Right ventricle myocardium superior (tissue), 1 donor: Measurements from ENCODE around the gene ASRGL1. TPM values are rescaled to one million over a fixed set of nuclear protein-coding genes. Genes with fewer than 3 reads are reported as not detected.

Experiments used
- ATAC-seq: fragments of 200-7000 bp; cut with Tn5 transposase; one replicate; pipeline ENCODE4 v1.9.1; 2020; ENCODE audit warnings: mild to moderate bottlenecking; ENCODE audit not compliant: poor library complexity
- DNase-seq: peaks from one replicate; pipeline ENCODE4 v3.0.0-alpha.2; 2020
- intact Hi-C: fragments of 100-400 bp; cut with DNase I; formaldehyde crosslinking; loops from one replicate; pipeline ENCODE4 v1.11.2; 2022
- total RNA-seq: library from RNA; stranded (reverse); fragmentation: NEBNext Ultra II Directional; extraction: Animal tissue kit (Norgen Biotek cat#: 25700); gene quantifications from one replicate; pipeline ENCODE4 v1.2.1, GENCODE V29; 2021
- donor health status: DM: no; HTN: yes; CAD: no; lungs with severe emphysema.

The ASRGL1 gene
- total RNA-seq, 1 donor from 2014 or later: 4.1 TPM

DNA sequence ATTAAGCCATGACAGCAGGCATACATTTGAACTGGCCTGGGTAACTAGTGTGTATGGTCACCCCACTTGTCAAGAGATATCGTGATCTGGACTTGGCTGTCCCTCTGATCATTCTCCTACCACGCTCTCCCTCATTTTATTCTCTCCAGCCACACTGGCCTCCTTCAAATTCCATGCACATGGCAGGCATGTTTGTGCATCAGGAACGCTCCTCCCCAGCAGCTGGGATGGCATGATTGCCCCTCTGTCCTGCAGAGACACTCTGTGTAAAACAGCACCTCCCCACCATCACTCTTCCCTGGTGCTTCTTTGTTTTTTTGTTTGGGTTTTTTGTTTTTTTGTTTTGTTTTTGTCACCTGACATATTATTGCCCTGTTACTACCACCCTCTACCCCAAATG lies 50.1 kb downstream of the ASRGL1 start:
- no peak for ATAC-seq
- intact Hi-C loops: no loop called here
- no peak for DNase-seq

DNA sequence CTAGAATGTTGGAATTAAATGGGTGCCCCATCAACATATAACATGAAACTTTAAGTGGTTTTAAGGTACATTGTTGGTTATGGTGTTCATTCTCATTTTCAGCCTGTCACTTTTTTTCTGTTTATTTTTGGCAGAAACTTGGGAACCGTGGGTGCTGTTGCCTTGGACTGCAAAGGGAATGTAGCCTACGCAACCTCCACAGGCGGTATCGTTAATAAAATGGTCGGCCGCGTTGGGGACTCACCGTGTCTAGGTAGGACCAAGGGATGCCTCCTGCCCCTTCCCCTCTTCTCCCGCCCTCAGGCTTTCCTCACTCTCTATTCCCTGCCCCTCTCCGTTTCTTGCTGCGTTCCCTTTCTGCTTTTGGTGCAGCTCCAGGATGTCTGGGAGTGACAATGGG lies 51.8 kb downstream of the ASRGL1 start:
- ATAC-seq: no peak
- no peak for DNase-seq
- intact Hi-C loops: no loop called here

DNA sequence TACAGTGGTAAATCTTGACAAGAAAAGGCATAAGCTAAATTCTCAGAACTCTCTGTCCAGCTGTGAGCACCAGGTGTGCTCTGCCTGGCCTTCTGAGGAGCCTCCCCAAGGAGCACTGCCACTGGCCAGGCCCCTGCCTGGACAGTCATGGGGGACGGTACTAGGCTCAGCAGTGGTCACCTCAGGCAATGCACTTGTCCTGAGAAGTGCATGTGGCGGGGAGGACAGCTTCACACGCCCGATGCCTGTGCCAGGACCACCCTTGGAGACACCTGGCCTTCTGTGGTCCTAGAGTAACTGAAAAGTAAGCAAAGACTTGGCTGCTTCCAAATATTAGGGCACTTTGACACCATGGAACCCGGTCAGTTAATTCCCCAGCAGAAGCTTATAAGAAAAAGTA lies 53.0 kb downstream of the ASRGL1 start:
- ATAC-seq (no peak), DNase-seq (no peak)
- intact Hi-C loops: loop anchor here (10.0 kb wide), 2 partner anchors 305 to 475 kb away; no protein-coding TSS in a partner anchor

DNA sequence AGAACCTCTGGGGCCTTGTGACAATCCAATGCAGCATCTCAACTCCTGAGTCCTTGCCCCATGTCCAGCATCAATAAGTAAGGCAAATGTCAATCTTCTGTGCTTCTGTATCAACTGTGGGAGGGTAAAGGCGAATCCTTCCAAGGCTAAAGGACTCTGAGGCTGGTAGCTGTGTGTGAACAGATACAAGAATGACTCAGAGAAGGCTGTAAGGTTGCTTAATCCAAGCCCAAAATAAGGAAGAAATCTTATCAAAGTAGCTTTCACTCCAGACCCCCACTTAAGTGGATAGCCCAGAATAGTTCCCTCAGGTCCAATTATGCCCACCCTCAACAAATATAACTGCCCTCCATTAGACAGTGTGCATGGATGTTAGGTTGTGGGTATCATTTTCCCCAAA lies 53.5 kb downstream of the ASRGL1 start:
- DNase-seq (no peak), ATAC-seq (no peak)
- intact Hi-C loops: loop anchor here (10.0 kb wide), 2 partner anchors 304 to 474 kb away; no protein-coding TSS in a partner anchor

DNA sequence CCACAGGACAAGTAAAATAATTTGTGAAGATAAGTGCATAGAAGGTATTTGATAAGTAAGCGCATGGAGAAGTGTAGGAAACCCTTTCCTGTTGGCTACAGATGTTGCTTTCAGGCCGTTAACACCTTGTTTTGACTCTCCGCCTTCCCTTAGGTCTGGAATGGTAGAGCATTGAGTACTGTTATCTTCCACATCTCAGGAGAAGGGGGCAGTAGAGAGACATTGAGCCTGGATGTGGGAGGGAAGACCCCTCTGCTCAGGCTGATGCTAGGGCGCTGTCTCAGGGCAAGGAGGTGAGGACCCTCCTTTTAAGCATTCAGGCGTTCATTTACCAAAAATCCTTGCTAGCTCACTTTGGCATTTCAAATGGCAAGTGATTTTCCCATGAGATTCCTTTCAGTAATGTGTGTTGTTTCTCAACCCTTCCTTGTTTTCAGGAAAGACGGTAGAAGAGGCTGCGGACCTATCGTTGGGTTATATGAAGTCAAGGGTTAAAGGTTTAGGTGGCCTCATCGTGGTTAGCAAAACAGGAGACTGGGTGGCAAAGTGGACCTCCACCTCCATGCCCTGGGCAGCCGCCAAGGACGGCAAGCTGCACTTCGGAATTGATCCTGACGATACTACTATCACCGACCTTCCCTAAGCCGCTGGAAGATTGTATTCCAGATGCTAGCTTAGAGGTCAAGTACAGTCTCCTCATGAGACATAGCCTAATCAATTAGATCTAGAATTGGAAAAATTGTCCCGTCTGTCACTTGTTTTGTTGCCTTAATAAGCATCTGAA lies 54.6 kb downstream of the ASRGL1 start:
- ATAC-seq (no peak), DNase-seq (no peak)
- intact Hi-C loops: loop anchor here (10.0 kb wide), 2 partner anchors 303 to 473 kb away; no protein-coding TSS in a partner anchor

DNA sequence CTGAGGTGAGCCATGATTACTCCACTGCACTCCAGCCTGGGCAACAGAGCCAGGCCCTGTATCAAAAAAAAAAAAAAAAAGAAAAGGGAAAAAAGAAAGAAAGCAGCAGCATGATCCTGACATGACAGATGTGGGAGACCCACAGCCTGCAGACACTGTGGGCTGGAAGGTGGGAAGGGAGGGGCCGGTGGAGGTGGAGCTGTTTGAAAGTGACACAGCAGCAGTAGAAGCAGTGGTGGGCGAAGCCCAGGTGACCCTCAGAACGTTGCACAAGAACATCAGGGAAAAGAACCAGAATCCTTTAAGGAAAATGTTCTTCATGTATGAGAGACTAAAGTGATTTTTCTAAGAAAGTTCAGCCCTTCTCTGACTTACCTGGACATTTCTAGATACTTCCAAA lies 55.3 kb downstream of the ASRGL1 start:
- ATAC-seq: no peak
- intact Hi-C loops: loop anchor here (10.0 kb wide), 2 partner anchors 302 to 472 kb away; no protein-coding TSS in a partner anchor

DNA sequence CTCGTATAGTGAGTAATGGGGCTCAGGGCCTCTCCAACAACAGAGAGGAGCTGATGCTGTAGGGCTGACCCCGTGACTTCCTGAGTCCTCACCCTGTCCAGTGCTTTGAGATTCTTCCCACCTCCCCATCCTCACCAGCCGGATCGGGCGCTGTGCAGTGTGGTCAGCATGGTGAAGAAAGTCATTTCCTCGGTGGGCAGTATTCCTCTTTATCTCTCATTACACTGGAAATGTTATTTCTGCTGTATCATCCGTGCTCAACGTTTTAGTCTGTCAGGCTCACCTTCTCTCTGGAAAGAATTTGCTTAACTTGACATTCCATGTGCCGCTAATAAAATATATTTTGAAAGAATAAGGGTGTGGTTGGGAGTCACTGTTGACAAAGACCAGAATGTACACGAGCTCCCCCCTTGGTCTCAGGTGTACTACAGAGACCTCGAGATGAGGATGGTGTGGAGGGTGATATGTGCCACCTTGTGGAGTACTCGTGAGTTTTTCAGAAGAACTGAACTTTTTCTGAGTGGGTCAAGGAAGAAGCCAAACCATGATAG lies 55.9 kb downstream of the ASRGL1 start:
- DNase-seq (no peak), ATAC-seq (no peak)
- intact Hi-C loops: loop anchor here (10.0 kb wide), 2 partner anchors 302 to 472 kb away; no protein-coding TSS in a partner anchor

More for the DNA sequence above, 55.3 kb downstream of the ASRGL1 start:
- DNase-seq: no peak

DNA sequence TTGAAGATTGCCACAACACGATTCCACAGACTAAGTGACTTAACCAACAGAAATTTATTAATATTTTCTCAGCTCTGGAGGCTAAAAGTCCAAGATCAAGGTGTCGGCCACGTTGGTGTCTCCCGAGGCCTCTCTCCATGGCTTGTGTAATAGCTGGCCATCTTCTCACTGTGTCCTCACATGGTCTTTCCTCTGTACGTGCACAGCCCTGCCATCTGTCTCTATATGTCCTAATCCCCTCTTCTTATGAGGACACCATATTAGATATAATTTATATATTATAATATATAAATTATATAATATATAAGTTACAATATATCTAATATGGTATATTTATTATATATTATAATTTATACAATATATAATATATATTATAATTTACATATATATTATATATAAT lies 56.5 kb downstream of the ASRGL1 start:
- DNase-seq (no peak), ATAC-seq (no peak)
- intact Hi-C loops: loop anchor here (10.0 kb wide), 2 partner anchors 301 to 471 kb away; no protein-coding TSS in a partner anchor

DNA sequence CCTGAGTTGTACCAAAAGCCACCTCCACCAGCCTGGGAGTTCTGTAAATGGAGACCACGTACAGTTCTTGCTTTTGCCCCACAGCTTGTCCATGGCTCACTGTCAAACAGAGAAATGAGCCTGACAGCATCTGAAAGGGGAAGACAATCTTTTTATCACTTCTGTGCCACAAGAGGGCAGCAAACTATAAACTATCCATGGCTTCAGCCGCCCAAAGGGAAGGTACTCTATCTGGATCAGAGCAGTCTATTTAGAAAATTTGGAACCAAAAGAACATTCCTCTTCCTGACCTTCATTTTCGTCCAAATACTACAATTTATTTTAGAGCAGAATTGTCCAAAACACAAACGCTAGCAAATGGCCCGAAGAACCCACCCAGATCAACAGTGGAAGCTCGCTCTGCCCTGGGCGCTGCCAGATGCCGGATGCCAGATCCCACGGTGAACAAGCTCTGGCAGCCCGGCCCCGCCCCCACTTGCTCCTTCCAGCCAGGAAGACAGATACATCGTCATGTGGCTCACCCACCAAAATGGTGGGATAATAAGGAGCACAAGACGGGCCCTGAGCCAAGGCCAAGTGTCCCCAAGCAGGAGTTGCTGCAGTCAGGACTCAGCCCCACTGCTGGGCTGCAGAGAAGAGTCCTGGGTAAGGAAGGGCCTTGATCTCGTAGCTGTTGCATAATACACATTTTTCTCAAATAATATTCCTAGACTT lies 57.7 kb downstream of the ASRGL1 start:
- ATAC-seq: peak; percentile 90
- peak; percentile 90 for DNase-seq
- intact Hi-C loops: loop anchor here (5.0 to 10.0 kb wide), 3 partner anchors 152 to 470 kb away; partner anchors contain the start of gene AHNAK

DNA sequence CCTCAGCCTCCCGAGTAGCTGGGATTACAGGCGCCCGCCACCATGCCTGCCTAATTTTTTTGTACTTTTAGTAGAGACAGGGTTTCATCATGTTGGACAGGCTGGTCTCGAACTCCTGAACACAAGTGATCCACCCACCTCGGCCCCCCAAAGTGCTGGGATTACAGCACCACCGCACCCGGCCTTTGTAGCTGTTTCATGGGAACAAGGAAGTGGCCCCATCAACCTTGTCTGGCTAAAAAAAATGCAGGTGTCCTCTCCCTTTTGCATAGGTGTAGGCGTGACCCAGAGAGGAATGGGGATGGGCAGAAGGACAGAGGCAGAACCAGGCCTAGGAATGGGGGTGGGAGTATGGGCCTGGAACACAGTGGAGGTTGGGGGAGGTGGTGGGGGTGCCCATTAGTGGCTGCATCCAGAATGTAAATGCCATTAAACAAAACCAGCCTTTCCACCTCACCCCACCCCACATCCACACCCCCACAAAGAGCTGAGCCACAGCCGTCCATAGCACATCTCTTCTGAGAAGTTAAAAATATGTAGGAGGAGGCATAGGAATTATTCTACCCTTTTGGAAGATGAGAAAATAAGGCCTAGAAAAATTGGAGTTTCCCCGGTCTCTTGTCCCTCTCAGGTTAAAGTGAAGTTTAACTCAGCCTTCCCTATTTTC lies 58.8 kb downstream of the ASRGL1 start:
- intact Hi-C loops: loop anchor here (5.0 to 10.0 kb wide), 3 partner anchors 151 to 469 kb away; partner anchors contain the start of gene AHNAK
- no peak for DNase-seq
- no peak for ATAC-seq

DNA sequence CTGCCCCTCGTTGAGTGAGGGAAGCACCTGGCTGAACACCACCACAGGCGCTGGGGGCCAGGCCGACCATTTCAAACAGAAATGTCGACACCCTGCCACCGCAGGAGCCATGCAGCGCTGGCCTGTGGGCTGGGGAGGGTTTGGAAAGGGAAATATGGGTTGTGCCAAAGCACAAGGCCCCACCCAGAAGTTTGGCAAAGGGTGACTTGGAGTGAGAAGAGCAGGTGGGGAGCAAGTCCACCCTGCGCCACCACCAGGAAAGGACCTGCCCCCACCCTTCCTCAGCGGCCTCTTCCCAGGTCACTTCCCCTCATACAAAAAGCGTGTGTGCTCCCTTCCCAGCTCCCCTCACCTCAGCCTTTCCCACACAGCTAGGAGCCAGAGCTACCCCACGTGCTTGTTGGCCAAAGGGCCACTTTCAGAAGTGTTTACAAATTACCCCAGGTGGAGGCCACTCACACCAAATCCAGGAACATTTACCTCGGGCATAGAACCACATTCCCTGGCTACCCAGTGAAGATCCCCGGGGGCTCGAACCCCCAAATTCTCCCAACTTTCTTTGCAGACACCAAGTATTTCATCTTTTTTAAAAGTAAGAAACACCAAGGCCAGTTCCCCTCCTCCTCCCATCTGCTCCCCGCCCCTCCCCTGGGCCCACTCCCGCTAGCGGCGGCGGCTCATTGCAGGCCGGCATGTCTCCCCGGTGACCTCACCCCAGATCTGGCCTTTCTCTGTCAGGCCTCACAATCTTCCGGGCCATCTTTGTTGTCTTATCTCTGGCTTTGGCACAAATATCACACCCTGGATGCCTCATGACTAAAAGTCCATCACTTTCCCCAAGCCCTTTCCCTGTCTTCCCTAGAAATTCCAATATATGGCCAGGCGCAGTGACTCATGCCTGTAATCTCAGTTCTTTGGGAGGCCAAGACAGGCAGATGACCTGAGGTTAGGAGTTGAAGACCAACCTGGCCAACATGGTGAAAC lies 61.1 kb downstream of the ASRGL1 start:
- peak; percentile 26 for ATAC-seq
- intact Hi-C loops: loop anchor here (5.0 to 10.0 kb wide), 3 partner anchors 149 to 466 kb away; partner anchors contain the start of gene AHNAK
- peak; percentile 70 for DNase-seq

DNA sequence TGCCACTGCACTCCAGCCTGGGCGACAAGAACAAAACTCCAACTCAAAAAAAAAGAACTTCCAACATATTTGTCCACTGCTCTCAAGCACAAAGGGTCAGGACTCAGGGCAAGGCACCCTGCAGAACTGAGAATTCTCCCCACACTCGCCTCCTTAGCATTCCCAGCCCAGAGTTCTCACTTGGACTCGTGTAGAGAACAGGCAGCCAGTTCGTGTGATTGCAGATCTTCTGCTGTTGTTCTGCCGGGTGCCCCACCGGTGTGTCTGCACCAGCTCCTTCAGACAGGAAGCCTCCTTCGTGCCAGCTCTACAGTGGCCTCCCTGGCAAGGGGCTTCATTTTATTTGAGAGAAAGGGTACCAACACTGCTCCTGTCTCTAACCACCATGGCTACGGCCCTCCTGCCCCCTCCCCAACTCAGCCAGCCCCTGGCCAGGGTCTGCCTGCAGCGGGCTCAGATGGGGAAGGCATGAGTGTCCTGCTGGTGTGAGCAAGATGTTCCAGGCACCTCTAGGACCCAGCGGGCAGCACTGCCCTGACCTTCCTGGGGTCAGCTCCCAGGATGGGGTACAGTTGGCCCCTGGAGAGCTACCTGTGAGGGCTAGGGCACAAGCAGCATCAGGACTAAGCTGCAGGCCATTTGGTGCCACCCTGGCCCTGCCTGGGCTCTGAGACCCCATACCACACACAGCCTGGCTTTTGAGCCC lies 62.1 kb downstream of the ASRGL1 start:
- DNase-seq (no peak), ATAC-seq (no peak)
- intact Hi-C loops: loop anchor here (5.0 to 10.0 kb wide), 3 partner anchors 148 to 465 kb away; partner anchors contain the start of gene AHNAK

DNA sequence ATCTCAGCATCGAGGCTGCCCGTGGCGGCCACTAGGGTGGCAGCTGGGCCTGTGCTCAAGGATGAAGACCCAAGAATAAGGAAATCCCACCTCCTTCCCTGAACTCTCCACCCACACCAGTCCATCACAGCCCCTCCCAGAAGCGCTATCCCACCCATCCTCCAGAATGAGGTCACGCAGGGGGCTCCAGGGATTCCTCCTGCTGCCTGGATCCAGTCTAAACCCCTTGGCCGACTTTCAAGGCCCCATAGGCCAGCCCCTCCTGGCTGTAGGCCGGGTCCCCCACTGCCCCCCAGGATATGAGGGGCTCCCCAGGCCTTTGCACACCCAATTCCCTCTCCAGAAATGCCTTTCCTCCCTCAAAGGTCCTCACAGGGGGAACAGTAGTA lies 62.6 kb downstream of the ASRGL1 start:
- ATAC-seq: no peak
- intact Hi-C loops: loop anchor here (5.0 to 10.0 kb wide), 3 partner anchors 147 to 465 kb away; partner anchors contain the start of gene AHNAK
- DNase-seq: peak; percentile 59

DNA sequence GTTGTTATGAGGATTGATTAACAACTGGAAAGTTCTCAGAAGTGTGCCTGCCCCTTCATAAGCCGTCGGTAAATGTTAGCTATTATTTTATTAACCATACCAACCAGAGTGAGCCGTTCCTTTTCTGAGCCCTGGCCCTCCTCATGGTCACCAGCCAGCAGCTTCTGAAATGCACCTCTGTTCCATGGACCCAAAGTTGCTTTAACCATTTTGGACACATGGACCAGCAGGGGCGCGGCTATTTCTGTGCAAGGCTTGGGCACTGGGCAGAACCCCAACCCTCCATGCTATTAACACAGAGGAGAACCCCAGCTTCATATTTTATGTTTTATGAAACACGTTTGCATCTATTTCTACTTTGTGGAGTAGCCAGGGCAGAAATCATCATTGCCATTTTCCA lies 63.0 kb downstream of the ASRGL1 start:
- ATAC-seq (no peak), DNase-seq (no peak)
- intact Hi-C loops: no loop called here

DNA sequence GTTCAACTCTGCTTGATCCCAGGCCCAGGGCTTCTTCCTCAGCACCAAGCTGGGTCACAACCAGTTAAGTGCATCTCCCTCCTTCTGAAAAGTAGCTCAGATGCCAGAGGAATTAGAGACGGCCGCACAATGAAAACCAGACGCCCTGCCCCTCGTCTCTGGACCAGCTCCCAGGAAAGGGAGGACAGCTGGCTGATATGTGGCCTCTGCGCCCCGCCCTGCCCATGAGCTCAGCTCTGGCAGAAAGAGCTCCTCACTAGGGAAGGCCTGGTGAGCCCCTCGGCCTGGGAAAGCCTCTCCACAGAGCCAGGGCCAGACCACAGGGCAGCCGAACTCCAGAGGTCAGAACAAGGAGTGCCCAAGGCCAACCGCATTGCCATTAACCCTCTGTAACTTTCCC lies 63.5 kb downstream of the ASRGL1 start:
- ATAC-seq (peak; percentile 83), DNase-seq (peak; percentile 92)
- intact Hi-C loops: no loop called here

DNA sequence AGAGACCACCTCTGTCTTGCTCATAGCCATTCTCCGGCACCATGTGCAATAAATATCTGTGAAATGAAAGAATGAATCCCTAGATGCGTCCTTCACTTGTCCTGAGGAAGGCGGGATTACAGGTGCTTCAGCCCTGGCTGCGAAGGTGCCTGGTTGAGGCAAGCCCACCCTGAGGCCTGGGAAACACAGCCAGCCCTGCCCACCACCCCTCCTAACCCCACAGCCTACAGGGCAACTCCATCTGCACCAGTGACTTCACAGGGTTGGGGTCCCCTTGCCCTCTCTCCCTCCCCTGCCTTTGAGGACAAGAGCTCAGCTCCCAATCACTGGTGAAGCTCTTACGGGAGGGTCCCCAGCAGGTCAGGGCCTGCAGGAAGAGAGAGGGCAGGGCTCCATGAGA lies 64.1 kb downstream of the ASRGL1 start:
- DNase-seq (no peak), ATAC-seq (no peak)
- intact Hi-C loops: no loop called here

DNA sequence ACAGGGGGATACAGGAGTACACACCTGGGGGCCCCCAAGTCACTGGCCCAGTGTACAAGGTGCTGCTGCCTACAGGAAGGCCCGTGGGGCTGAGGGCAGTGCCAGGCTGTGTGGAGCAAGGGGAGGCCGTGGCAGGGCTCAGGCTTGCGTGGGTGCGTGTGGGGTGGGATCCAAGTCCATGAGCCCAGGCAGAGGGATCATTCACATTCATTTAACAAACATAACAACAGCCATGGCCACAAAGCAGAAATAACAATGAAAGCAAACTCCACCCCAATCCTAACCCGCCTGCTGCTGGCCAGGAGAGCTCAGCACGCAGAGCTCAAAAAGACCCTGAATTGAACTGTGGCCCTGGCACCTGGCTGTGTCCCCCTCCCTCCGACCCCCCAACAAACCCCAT lies 64.6 kb downstream of the ASRGL1 start:
- DNase-seq (no peak), ATAC-seq (no peak)
- intact Hi-C loops: no loop called here
